ENCODE results near the gene FA2H.
"Not testable (repeated sequence)": the region's sequence is repeated elsewhere in the genome, so short reads cannot be mapped to it uniquely, and the experiment has no call there.

Gene FA2H

DNA sequence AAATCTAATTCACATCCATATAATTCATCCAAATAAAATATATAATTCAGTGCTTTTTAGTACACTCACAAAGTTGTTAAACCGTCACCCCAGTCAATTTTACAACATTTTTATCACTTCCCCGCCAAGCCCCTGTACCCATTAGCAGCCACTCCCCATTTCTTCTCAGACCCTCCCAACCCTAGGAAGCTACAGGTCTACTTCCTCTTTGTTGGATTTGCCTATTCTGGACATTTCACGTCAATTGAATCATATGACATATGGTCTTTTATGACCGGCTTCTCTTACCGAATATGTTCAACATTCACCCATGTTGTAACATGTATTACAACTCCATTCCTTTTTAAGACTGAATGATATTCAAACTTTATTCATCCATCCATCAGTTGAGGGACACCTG, 54.0 kb downstream of the FA2H start:
- no peak for DNase-seq

- DNase-seq, result no peak
Observed at GRCh38 chr16:74718741-74719610, 55.6 kb downstream of the FA2H start.

DNA sequence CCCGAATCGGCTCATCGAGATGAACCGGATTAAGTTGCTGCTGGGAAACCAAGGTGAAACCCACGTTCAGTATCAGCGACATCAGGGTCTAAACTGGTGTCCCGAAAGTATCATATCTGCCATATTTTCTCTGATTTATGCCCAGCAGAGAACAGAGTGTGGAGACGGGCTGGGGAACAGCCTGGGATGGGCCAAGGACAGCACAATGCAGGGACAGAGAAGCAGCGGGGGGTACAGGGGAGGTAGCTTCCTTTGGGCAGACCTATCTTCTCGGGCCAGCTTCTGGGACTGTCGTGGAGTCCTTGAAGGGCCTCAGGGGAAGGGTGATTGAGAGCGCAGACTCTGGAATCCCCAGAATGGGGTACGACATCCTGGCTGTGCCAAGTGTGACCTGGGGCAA, 56.5 kb downstream of the FA2H start:
- DNase-seq, result no peak

DNA sequence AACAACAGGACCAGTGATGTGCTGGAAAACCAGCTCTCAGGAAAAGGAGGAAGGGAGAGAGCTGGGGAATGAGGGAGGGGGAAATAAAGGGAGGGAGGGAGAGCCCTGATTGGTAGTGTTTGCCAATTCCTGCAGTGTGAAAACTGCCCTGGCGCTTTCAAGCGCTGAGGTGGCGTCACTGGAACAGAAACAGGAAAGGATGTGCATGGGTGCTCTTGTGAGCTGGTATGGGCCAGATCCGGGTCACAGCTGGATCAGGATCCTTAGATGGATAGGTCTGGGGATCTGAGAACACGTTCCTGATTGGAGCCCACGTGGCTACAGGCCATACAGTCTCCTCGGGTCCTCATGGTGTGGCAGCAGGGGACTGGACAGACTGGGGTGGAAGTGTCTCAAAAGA, 57.3 kb downstream of the FA2H start:
- no peak for DNase-seq

DNA sequence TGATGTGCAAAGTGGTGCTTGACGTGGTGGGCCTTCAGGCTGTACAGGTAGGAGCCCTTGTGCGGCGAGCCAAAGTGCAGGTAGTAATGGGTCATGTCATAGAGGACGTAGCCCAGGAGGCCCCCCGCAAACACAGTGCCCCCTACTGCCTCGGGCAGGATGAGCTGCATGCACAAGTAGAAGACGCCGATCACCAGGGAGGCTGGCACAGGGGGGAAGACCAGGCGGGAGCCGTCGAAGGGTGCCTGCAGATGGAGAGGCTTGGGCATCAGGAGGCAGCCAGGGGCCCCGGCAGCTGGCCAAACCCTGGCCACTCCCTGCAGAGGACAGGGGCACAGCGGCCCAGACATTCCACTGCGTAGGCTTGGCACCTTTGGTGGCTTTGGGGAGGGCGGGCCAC, 58.3 kb downstream of the FA2H start:
- DNase-seq, result no peak

DNA sequence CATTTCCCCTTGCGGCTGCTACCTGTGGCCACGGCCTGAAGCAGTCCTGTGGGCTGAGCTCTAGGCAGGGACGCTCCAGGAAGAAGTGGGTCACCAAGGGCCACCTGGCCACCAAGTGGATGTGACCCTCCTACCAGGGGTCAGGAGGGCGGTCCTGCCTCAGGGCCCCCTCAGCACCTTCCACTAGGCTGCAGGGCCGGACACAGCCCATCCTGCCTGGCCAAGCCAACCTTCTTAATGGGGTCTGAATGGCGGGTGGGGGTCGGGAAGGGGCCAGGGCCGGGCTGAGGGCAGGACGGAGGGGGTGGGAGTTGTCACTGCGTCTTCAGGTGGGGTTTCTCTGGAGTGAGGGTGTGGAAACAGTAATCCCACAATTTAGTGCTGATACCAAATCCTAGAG, 60.7 kb downstream of the FA2H start:
- DNase-seq, result no peak

DNA sequence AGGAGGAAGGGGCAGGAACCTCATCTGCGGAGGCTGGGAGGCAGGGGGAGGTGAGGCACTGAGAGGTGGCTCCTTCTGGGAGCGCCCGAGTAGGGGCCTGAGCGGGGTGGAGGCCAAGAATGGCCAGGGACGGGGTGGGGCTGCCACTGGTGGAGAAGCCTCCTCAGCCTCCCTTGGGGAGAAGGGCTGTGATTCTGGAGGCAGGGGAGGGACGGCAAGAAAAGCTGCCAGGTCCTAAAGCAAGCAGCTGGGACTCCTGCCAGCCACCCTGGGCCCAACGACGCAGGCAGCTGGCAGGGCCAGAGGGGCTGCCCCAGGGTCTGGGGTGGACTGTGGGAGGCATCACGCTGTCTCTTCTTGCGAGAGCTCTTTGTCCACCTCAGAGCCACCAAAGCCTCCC, 61.3 kb downstream of the FA2H start:
- no peak for DNase-seq

- no peak for DNase-seq
Observed at GRCh38 chr16:74711938-74712337, 62.7 kb downstream of the FA2H start.

DNA sequence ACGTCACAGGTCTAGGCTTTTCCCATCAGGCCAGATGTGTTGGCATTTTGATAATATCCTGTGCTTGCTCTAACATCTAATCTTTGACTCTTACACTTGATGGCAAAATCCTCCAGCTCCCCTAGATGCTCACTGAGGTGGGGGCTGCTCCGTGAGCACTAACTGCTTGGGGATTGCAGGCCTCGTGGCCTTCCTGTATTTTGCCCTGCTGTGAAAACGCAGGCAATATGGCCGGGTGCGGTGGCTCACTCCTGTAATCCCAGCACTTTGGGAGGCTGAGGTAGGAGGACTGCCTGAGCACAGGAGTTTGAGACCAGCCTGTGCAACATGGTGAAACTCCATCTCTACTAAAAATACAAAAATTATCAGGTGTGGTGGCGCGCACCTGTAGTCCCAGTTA, 64.2 kb downstream of the FA2H start:
- DNase-seq, result no peak

- DNase-seq, result peak; percentile 86
Observed at GRCh38 chr16:74709441-74709877, 65.2 kb downstream of the FA2H start.

GRCh38 chr16:74700438-74701225, 74.0 kb downstream of the FA2H start, which contains the start of gene MLKL:
Gene MLKL (minus strand): TSS chr16:74700862. CDS start chr16:74695757, 5,105 bp downstream.
- peak; percentile 65 to 68 for DNase-seq

- DNase-seq, result peak in 1 of 2 donors; percentile 26
Observed at GRCh38 chr16:74700116-74700437, 74.5 kb downstream of the FA2H start.

DNA sequence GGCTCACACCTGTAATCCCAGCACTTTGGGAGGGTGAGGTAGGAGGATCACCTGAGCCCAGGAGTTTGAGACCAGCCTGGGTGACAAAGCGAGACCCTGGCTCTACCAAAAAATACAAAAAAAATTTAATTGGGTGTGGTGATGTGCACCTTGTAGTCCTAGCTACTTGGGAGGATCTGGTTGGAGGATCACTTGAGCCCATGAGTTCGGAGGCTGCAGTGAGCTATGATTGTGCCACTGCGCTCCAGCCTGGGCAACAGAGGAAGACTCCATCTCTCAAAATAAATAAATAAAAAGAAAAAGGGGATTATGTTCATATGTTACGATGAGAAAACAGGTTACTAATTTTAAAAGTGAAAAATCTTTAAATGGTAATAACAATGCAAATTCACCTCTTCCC, 75.0 kb downstream of the FA2H start:
- peak in 1 of 2 donors; percentile 6 for DNase-seq

DNA sequence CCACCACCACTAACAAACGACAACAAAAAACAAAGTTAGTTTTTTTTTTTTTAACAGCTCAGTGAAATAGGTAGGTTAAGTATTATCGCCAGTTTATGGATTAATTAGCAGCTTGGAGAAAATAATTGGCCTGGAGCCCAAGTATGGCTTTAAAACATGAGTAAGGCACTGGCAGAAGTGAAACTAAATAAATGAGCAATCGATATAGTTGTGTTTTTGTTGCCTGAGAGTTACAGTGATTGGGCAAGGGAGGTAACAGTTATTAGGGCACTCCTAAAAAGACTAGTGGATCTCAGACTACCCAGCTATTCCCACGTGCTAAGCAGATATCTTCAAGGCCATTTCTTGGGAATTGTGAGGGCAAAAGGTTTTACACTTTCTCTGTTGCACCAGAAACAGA, 76.4 kb downstream of the FA2H start:
- no peak for DNase-seq

DNA sequence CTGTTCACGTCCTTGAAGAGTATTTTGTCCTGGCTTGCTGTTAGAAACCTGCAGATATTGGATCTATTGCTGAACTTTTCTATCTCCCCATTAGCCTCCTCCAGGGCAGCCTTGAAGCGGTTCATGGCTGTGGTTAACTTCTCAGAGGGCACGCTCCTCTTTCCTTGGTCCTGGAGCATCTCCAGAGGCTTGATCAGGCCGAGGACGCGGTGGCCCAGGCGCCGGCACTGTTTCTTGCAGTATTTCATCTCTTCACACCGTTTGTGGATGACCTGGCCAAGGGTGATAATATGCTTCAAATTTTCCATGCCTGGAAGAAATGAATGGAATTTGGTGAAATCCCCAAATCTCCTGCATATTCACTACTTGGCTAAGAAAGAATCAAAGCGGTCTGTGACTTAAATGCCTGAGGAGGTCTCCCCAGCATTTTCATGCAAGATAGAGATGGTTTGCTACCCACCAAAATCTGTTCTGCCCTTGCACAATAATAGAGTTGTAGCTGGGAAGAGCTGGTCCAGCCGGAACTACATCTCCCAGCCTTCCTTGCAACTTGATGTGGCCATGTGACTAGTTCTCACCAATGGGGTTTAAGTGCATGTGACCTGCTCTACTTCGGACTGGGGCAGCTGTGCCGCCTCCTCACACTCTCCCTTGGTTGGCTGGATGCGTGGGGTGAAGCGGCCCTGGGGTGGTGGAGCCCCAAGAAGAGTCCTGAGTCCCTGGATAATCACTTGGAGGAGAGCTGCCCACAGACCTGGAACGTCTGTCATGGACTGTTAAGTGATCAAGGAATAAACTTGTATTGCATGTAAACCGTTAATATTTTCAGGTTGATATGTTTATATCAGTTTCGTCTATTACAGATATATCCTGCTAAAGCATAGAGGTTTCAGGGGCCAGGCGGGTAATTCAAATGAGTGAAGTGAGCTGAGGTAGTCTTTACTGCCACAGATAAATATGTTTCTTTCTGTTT, 78.9 kb downstream of the FA2H start:
- DNase-seq, result peak; percentile 42 to 60

- no peak for DNase-seq
Observed at GRCh38 chr16:74691093-74691855, 83.3 kb downstream of the FA2H start.

DNA sequence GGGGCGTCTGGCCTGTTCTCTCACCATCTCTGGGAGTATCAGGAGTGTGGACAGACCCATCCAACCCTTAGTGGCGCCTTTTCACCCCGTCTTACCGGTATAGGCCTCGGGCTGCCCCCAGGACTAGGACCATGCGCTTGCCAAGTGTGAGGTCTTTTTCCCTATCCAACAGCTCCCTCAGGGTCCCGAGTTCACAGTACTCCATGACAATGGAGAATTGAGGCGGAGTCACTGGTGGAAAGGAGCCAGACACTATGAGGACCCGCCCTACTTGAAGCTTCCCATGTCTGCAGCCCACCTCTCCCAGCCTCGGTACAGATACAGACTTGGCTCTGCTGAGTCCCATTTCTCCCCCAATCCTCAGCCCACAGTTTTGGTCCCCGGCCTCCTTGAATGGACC, 92.1 kb downstream of the FA2H start:
- DNase-seq, result no peak

GRCh38 chr16:74680681-74681080, 93.9 kb downstream of the FA2H start:
- DNase-seq, result no peak

- DNase-seq, result no peak
Observed at GRCh38 chr16:74679983-74680382, 94.6 kb downstream of the FA2H start.

DNA sequence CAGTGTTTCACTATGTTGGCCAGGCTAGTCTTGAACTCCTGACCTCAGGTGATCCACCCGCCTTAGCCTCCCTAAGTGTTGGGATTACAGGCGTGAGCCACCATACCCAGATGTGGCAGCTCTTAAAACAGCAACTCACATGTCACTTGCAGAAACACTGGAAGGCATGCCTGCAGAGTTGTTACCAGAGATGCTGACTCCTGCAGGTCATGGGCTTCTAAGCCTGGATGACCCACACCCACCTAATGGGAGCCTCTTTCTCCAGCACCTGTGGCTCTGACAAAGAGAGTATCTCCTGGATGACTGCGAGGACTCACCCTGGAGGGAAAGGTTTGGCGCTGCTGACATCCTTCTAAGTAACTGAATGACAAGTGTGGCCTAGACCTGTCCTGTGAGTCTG, 96.8 kb downstream of the FA2H start:
- no peak for DNase-seq

GRCh38 chr16:74673876-74674275, 100.7 kb downstream of the FA2H start:
- DNase-seq, result no peak

GRCh38 chr16:74668877-74669276, 105.7 kb downstream of the FA2H start:
- not testable (repeated sequence) for DNase-seq
